ENCODE data around the gene EXOSC1. TPM values are rescaled to one million over a fixed set of nuclear protein-coding genes. Genes with fewer than 3 reads are reported as not detected.

The EXOSC1 gene
- total and polyA plus RNA-seq, 9 donors, result 22.1 to 38.3 (median 26.9) TPM

GRCh38 chr10:97442277-97442676 is 3.5 kb downstream of the EXOSC1 start:
- TF ChIP-seq CTCF (IDR thresholded peaks at IDR 0.05) (no peak), POLR2A (IDR thresholded peaks at IDR 0.05) (no peak), EP300 (IDR thresholded peaks at IDR 0.05) (no peak)

GRCh38 chr10:97435211-97435610 is 10.6 kb downstream of the EXOSC1 start:
- intact Hi-C loops (cut with DNase I), result no loop called here
- WGBS, 3 donors, result 87 to 93% (median 92%) methylated on average over 6 of the region's 6 CpGs
- no peak for TF ChIP-seq CTCF (IDR thresholded peaks at IDR 0.05)
- TF ChIP-seq EP300 (IDR thresholded peaks at IDR 0.05), result no peak
- no peak for TF ChIP-seq POLR2A (IDR thresholded peaks at IDR 0.05)
- no peaks in the 10 kb centered on the region for H3K4me1 ChIP-seq (ENCODE audit: insufficient read depth)
- no peak overlapping the region for H3K27ac ChIP-seq
- no peaks in the 10 kb centered on the region for H3K9me3 ChIP-seq
- H3K27me3 ChIP-seq, result no peaks in the 10 kb centered on the region
- H3K4me3 ChIP-seq, result no peak overlapping the region
- H3K36me3 ChIP-seq, result no peaks in the 10 kb centered on the region
- no peak for DNase-seq

More at GRCh38 chr10:97442277-97442676, 3.5 kb downstream of the EXOSC1 start:
- Histone ChIP-seq H3K27me3 (no peaks in the 10 kb centered on the region), H3K27ac (no peak overlapping the region), H3K4me1 (ENCODE audit: insufficient read depth) (peaks cover 6% of the 10 kb centered on the region), H3K9me3 (no peaks in the 10 kb centered on the region), H3K4me3 (no peak overlapping the region), H3K36me3 (no peaks in the 10 kb centered on the region)
- no peak for DNase-seq
- 96 to 100% (median 98%) methylated on average over 1 of the region's 1 CpG for WGBS, 3 donors
- intact Hi-C loops (cut with DNase I), result no loop called here

GRCh38 chr10:97434557-97434956 is 11.2 kb downstream of the EXOSC1 start:
- 95% methylated on average over 1 of the region's 1 CpG for whole genome bisulfite sequencing, 3 donors
- intact Hi-C loops (cut with DNase I), result no loop called here
- no peak for DNase-seq
- Histone ChIP-seq H3K4me1 (ENCODE audit: insufficient read depth) (no peaks in the 10 kb centered on the region), H3K4me3 (no peak overlapping the region), H3K9me3 (no peaks in the 10 kb centered on the region), H3K36me3 (no peaks in the 10 kb centered on the region), H3K27ac (no peak overlapping the region), H3K27me3 (no peaks in the 10 kb centered on the region)
- TF ChIP-seq EP300 (IDR thresholded peaks at IDR 0.05) (no peak), POLR2A (IDR thresholded peaks at IDR 0.05) (no peak), CTCF (IDR thresholded peaks at IDR 0.05) (no peak)

- Histone ChIP-seq H3K4me1 (ENCODE audit: insufficient read depth) (no peaks in the 10 kb centered on the region), H3K27me3 (no peaks in the 10 kb centered on the region), H3K9me3 (no peaks in the 10 kb centered on the region), H3K4me3 (no peak overlapping the region), H3K27ac (no peak overlapping the region), H3K36me3 (no peaks in the 10 kb centered on the region)
- no peak for DNase-seq
- intact Hi-C loops (cut with DNase I), result no loop called here
- TF ChIP-seq POLR2A (IDR thresholded peaks at IDR 0.05), result no peak
- TF ChIP-seq EP300 (IDR thresholded peaks at IDR 0.05), result no peak
- no peak for TF ChIP-seq CTCF (IDR thresholded peaks at IDR 0.05)
Observed at GRCh38 chr10:97434055-97434454, 11.8 kb downstream of the EXOSC1 start.

- intact Hi-C loops (cut with DNase I), result no loop called here
- H3K9me3 ChIP-seq, result no peaks in the 10 kb centered on the region
- 70 to 73% (median 71%) methylated on average over 4 of the region's 4 CpGs for WGBS, 3 donors
- H3K4me3 ChIP-seq, result no peak overlapping the region
- H3K4me1 ChIP-seq (ENCODE audit: insufficient read depth), result peaks cover 10% of the 10 kb centered on the region
- no peaks in the 10 kb centered on the region for H3K27me3 ChIP-seq
- no peak for DNase-seq
- H3K27ac ChIP-seq, result no peak overlapping the region
- no peaks in the 10 kb centered on the region for H3K36me3 ChIP-seq
- TF ChIP-seq CTCF (IDR thresholded peaks at IDR 0.05) (no peak), EP300 (IDR thresholded peaks at IDR 0.05) (no peak), POLR2A (IDR thresholded peaks at IDR 0.05) (no peak)
Observed at GRCh38 chr10:97428572-97428981, 17.2 kb downstream of the EXOSC1 start.
